ENCODE measurements around the gene DOLPP1. TPM values are rescaled to one million over a fixed set of nuclear protein-coding genes. Genes with fewer than 3 reads are reported as not detected.

DOLPP1 gene
- total RNA-seq, 2 experiments from 2014 or later, result 22.5 to 27.0 TPM

DNA sequence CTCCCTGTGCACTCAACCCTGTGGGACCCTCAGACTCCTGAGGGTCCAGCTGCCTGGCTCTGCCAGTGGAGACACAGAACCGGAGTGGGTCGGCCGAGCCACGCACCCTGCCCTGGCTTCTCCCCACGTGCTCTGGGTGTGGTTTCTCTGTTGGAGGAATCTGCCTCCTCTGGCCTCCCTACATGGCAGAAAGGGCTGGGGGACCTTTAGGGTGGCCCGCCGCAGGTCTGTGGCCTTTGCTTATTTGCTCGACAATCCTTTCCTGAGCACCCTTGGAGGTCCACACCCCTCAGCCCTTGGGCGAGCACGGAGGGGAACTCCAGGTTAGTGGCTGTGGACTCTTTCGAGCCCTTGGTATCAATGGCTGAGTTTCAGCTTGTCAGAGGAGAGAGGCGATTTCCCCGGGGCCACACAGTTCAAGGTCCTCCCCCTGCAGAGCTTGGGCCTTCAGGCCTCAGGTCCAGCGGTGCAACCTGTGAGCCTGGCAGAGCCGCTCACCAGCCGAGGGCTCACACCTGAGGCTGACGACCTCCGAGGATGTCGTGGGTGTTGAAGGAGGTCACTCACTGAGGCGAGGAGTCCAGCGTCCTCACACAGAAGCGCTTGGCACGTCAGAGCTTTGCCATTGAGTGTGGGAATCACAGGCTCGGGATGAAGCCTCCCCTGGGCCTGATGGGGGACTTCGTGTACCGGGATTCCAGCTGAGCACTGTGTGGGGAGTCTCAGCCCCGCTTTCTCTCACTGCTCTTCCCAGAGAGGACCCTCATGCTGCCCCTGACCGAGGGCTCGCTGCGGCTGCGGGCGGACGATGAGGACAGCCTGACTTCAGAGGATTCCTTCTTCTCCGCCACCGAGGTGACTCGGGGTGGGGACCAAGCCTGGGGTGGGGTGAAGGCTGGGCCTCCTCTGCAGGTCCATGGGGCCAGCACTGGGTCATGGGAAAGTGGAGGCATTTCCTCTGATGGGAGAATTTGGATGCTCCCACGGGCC is 20.8 kb upstream of the DOLPP1 start:
- CTCF ChIA-PET, result no interaction called here
- POLR2A ChIA-PET, result no interaction called here

DNA sequence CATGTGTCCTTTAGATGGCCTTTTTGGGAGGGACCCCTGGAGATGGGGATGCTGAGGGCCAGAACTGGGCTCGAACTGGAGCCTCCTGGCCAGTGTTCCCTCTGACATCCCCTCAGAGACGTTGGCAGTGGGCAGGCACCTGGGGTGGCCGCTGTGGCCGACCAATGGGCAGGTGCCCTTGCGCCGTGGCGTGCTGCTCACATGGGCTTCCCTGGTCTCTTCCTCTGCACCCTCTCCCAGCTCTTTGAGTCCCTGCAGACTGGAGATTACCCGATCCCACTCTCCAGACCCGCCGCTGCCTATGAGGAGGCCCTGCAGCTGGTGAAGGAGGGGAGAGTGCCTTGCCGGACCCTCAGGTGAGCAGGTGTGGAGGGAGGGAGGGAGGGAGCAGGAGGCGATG is 19.9 kb upstream of the DOLPP1 start:
- ChIA-PET POLR2A (no interaction called here), CTCF (no interaction called here)

DNA sequence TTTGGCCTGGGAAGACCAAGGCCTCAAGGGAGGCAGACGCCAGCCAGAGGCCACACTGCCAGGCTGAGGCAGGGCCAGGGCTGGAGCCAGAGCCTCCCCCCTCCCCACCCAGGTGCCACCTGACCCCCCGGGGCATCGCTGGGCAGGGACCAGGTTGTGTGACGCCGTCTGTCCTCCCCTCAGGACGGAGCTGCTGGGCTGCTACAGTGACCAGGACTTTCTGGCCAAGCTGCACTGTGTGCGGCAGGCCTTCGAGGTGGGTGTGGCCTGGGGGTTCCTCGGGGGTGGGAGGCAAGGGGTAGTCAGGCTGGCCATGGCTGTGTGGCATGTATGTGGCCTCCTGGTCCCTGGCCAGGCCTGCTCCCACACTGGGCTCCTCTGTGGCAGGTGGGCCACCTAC is 17.9 kb upstream of the DOLPP1 start:
- POLR2A ChIA-PET, result interaction anchor here (0.6 kb wide), 1 partner anchor 338 kb away, joined by 3 read pairs; no protein-coding TSS in a partner anchor
- CTCF ChIA-PET, result no interaction called here

DNA sequence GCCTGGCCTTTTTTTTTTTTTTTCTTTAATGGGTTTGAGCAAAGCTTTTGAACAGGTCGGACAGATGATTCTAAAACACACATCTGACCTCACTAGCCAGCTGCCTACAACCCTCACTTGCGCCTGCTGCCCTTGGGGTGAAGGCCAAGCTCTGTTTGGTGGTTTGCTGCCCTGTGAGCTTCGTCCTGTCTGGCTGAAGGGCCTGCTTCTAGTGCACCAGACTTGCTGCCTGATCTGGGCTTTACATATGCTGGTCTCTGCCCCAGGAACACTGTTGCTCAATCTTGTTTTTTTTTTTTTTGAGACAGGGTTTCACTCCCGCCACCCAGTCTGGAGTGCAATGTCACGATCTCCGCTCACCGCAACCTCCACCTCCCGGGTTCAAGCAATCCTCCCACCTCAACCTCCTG is 16.4 kb upstream of the DOLPP1 start:
- ChIA-PET POLR2A (no interaction called here), CTCF (interaction anchor here (0.6 to 0.7 kb wide), 2 partner anchors 87 to 137 kb away, joined by 3 read pairs; no protein-coding TSS in a partner anchor)

DNA sequence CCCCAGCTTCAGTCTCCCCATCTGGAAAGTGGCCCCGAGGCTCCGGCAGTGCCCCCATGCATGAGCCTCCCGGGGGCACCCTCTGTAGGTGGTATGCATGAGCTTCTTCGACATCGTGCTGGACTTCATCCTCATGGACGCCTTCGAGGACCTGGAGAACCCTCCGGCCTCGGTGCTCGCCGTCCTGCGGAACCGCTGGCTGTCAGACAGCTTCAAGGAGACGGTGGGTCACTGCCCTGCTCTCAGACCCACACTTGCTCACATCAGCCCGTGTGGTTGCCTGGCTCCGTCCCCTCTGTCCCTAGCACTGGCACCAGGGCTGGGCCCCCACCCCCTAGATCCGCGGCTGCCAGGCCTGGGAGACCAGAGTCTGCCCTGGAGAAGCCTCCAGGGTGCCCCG is 12.8 kb upstream of the DOLPP1 start:
- ChIA-PET CTCF (no interaction called here), POLR2A (no interaction called here)

DNA sequence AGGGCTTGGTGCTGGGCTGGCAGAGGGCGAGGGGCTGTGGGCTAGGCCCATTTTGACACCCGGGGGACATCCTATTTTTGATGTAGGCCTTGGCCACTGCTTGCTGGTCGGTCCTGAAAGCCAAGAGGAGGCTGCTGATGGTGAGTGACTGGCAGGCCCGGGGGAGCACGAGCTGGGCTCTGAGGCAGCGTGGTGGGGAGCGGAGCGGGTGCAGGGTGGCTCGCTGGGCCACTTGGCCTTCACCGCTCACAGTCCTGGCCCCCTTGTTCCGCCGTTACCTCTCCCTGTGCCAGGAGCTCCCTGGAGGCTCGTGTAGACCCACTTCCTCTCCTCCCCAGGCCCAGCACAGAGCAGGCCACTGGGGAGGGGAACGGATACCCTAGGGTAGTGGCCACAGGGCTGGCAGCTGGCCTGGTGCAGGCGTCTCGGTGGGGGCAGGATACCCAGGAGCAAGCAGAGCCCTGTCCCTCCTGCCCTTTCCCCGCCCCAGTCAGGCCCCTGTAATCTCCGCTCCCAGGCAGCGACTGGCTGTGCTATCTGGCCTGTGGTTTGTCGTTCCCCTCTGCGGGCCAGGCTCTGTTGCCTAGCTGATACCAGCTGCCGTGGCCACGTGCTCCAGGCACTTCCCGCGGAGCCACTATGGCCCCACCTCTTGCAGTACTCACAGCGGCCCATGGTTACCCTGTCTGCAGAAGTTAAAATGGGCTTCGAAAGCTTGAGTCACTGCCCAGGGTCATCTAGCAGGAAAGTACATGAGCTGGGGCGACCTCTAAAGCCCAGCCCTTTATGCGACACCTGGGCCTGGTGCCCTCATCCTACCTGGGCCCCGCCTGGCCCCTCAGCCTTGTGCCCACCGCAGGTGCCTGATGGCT is 11.7 kb upstream of the DOLPP1 start:
- POLR2A ChIA-PET, result interaction anchor here (0.7 kb wide), 1 partner anchor 42 kb away, joined by 4 read pairs; the partner anchor contains the start of genes CRAT and PTPA
- CTCF ChIA-PET, result interaction anchor here (0.6 kb wide), 1 partner anchor 175 kb away, joined by 3 read pairs; no protein-coding TSS in a partner anchor

DNA sequence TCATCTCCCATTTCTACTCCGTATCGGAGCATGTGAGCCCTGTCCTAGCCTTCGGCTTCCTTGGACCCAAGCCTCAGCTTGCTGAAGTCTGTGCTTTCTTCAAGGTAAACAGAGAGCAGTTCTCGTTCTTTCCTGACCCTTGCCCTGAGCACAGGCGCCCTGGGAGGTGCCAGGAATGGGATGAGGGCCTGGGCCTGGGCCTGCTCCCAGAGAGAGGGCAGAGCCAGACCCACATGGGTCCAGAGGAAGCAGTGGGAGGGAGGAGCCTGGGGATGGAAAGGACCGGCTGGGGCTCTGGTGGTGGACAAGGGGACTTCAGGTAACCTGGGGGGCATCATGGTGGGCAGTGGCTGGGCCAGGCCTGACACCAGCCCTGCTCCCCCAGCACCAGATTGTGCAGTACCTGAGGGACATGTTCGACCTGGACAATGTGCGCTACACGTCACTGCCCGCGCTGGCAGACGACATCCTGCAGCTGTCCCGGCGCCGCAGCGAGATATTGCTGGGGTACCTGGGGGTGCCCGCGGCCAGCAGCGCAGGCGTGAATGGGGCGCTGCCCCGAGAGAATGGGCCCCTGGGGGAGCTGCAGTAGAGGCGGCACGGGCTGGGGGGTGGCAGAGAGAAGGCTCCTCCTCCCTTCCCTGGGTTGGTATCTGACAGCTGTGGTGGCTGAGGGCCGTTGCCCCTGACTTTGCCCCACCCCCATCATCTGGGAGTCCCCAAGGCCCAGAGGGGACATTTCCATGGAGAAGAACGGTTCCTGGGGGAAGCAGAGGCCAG is 10.9 kb upstream of the DOLPP1 start:
- ChIA-PET POLR2A (interaction anchor here (0.7 kb wide), 1 partner anchor 41 kb away, joined by 4 read pairs; the partner anchor contains the start of genes CRAT and PTPA), CTCF (interaction anchor here (0.6 kb wide), 1 partner anchor 176 kb away, joined by 3 read pairs; no protein-coding TSS in a partner anchor)

DNA sequence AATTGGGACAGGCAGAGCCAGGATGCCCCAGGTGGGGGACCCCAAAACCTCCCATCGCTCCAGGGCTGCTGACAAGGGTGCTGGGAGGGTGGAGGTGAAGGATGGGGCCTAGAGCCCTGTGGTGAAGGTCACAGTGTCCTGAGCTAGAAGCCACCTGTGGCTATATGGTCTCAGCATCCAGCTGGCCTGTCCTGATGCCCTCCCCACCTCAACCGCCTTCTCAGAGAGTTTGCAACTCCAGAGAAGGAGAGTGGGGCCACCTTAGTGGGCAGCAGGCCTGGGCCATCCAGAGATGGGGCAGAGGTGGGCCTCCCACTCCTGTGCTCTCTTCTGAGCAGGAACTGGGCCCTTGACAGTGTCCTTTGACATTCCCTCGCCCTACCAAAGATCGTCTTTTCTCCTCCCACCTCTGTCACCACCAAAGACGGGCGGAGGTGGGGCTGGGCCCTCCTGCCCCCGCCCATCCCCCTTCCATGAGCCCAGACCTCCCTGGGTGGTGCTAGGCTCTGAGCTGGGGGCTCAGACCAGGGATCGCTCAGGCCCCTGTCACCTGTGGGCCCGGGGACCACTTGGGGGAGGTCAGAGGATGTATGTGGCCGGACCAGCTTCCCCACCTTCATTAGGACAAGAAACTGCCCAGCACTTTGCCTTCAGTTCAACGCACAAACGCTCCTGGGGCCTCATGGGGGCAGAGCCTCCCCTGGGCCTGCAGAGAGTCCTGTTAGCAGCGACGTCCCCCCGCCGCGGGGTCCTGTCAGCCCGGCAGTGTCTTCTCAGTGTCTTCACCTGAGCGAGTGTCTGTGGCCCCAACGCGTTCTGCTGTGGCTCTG is 10.0 kb upstream of the DOLPP1 start:
- CTCF ChIA-PET, result no interaction called here

DNA sequence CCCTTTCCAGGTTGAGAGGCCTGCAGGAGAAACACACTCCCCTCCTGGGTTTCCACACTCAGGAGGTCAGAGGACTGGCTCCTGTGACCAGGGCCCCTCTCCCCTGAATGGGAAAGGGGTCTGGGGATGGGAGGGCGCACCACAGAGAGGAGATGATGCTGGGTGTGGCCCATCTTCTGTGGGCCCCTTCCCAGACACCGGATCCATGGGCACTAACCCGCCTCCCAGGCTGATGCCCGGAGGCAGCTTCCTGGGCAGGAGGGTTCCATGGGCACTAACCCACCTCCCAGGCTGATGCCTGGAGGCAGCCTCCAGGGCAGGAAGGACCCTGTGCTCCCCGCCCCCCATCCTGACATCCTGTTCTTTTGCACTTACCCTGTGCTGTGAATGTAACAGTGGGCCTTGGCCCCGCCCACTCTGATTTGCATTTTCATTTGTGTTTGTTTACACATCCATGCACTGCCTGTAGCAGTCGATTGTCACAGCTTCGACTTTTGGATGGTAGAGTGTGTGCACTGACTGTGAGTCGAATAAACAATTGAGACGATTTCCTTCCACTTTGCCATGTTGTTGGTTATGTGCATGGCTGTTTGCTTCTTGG is 9.3 kb upstream of the DOLPP1 start:
- ChIA-PET POLR2A (interaction anchor here (0.7 kb wide), 1 partner anchor 310 kb away, joined by 5 read pairs; no protein-coding TSS in a partner anchor), CTCF (no interaction called here)

More for the DNA sequence above, 10.0 kb upstream of the DOLPP1 start:
- POLR2A ChIA-PET, result no interaction called here

DNA sequence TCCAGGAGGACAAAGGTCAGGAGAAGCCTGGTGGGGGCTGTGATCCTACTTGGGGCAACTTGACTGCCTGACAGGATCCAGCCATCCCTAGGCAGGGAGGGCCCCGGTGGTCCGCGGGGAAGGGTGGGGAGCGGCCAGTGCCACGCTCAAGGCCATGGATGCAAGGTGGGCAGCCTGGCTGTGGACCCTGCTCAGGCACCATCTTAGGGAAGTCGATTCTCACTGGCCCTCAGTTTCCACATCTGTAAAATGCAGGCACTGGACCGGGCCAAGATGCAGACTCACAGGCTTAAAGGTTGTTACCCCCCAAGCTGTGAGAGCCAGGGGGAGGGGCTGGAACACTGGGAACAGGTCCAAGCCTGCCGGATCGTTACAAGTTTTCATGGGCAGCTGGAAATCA is 8.7 kb upstream of the DOLPP1 start:
- ChIA-PET CTCF (interaction anchor here (1.0 kb wide), 1 partner anchor 21 kb away, joined by 3 read pairs; no protein-coding TSS in a partner anchor), POLR2A (interaction anchor here (0.7 kb wide), 1 partner anchor 310 kb away, joined by 5 read pairs; no protein-coding TSS in a partner anchor)

DNA sequence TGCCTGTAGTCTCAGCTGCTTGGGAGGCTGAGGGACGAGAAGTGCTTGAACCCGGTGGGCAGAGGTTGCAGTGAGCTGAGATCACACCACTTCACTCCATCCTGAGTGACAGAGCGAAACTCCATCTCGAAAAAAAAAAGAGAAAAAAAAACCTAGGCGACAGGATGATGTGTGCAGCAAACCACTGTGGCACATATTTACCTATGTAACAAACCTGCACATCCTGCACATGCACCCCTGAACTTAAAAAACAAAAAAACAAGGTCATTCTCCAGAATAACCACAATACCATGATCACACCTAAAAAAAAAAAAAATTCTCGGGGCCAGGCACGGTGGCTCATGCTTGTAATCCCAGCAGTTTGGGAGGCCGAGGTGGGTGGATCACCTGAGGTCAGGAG is 7.5 kb upstream of the DOLPP1 start:
- CTCF ChIA-PET, result no interaction called here

DNA sequence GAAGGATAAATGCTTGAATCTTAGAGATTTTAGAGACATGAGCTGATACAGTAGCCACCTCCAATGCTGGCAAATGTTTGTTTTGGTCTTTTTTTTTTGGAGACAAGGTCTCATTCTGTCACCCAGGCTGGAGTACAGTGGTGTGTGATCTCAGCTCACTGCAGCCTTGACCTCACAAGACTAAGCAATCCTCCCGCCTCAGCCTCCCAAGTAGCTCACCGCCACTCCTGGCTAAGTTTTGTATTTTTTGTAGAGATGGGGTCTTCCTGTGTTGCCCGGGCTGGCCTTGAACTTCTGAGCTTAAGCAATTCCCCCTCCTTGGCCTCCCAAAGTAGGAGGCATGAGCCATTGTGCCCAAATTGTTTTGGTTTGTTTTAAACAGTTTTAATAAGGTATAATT is 6.8 kb upstream of the DOLPP1 start:
- CTCF ChIA-PET, result interaction anchor here (0.6 kb wide), 1 partner anchor 43 kb away, joined by 3 read pairs; no protein-coding TSS in a partner anchor
- POLR2A ChIA-PET, result interaction anchor here (0.6 kb wide), 1 partner anchor 664 kb away, joined by 5 read pairs; no protein-coding TSS in a partner anchor

More for the DNA sequence above, 7.5 kb upstream of the DOLPP1 start:
- POLR2A ChIA-PET, result no interaction called here

DNA sequence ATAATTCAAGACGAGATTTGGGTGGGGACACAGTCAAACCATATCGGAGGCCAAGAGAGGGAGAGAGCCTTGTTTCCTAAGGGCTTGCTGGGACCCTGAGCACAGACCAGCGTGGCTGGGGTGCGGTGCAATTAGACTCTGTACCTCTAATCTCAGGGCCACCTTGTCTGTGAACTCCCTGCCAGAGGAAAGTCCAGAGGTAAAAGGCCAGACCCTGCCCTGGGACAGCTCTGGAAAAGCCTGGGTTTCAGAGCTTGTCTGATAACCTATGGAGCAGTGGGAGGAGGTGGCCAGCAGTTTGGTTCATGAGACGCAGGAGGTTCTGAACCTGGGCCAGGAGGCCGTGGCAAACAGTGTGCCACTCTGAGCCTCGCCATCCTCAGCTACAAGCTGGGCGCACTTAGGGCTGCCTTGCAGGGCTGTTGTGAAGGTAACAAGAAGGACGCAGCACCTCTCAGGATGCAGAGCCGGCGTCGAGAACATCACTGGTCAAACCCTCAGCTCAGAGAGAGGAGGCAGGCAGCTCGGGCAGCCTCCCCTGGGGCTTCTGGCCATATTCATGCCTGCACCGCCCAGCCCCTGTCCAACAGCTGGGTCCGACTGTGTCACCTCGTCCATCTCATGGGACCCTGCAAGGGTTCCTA is 4.8 kb upstream of the DOLPP1 start:
- ChIA-PET POLR2A (no interaction called here), CTCF (no interaction called here)

DNA sequence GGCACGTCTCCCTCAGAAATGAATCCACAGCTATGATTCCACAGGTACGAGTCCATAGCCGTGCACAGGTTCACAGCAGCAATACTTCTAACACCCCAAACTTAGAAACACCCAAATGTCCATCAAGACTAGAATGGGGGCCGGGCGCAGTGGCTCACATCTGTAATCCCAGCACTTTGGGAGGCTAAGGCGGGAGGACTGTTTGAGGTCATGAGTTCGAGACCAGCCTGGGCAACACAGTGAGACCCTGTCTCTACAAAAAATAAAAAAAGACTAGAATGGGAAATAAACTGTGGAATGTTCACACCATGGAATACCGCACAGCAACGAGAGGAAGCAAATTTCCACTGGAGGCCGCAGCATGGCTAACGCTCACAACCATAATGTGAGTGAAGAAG is 4.3 kb upstream of the DOLPP1 start:
- POLR2A ChIA-PET, result no interaction called here
- CTCF ChIA-PET, result no interaction called here

DNA sequence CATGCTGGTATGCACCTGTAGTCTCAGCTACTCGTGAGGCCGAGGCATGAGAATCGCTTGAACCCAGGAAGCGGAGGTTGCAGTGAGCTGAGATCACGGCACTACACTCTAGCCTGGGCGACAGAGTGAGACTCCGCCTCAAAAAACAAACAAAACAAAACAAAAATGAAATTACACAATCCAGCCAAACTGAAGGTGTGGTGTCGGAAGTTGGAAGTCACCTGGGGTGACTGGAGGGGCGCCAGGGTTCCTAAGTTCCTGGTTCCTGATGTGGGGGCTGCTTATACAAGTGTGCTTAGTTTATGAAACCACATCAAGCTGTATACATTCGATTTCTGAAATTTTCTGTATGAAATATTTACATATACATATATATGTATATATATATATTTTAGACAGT is 3.7 kb upstream of the DOLPP1 start:
- ChIA-PET CTCF (interaction anchor here (1.0 kb wide), 1 partner anchor 65 kb away, joined by 3 read pairs; no protein-coding TSS in a partner anchor), POLR2A (no interaction called here)

DNA sequence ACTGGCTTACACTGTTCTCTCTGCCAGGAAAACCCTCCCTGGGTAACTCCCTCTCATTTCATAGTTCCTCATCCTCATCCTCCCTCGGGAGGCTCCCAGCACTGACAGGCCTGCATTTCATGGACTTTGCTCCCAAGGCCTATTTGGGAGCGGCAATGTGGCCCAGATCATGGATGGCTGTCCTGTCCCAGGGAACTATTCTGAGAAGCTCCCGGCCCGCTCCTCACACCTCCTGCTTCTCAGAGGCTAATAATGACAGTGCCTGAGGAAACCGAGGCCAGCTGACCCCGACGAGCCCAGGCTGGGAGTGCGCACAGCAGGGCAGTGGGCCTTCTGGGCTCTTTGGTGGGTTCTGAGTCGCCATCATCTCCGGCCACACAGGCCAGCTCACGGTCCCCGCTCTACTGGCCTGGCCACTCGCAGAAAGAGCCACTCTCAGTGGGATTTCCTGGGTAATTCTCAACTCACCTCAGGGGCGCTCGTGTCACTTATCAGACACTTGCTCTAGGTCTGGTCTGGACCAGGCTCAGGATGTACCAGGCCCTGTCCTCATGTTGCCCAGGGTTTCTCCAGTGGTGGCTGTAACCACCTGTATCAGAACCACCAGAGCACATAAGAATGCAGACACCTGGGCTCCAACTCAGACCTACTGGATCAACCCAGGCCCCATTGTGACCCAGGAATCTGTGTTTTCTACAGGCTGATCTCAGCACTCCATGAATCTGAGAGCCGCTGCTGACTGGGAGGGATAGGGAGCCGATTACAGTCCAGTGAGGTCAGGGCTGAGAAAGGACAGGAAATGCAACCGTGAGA is 2.0 kb upstream of the DOLPP1 start:
- CTCF ChIA-PET, result no interaction called here
- POLR2A ChIA-PET, result no interaction called here
